HG02973 (cell line): ENCODE measurements around the gene ABCB8.
A peak's percentile ranks its signal among the peaks of the same experiment; 100 is the strongest.

ENCODE experiments used
- ATAC-seq: cut with Tn5 transposase; IDR thresholded peaks from one replicate; pipeline ENCODE4 v1.9.1; 2021; ENCODE audit warnings: moderate library complexity; ENCODE audit not compliant: unreplicated experiment

ABCB8 gene

GRCh38 chr7:151070574-151070960 is 42.3 kb downstream of the ABCB8 start:
- ATAC-seq, result no peak

DNA sequence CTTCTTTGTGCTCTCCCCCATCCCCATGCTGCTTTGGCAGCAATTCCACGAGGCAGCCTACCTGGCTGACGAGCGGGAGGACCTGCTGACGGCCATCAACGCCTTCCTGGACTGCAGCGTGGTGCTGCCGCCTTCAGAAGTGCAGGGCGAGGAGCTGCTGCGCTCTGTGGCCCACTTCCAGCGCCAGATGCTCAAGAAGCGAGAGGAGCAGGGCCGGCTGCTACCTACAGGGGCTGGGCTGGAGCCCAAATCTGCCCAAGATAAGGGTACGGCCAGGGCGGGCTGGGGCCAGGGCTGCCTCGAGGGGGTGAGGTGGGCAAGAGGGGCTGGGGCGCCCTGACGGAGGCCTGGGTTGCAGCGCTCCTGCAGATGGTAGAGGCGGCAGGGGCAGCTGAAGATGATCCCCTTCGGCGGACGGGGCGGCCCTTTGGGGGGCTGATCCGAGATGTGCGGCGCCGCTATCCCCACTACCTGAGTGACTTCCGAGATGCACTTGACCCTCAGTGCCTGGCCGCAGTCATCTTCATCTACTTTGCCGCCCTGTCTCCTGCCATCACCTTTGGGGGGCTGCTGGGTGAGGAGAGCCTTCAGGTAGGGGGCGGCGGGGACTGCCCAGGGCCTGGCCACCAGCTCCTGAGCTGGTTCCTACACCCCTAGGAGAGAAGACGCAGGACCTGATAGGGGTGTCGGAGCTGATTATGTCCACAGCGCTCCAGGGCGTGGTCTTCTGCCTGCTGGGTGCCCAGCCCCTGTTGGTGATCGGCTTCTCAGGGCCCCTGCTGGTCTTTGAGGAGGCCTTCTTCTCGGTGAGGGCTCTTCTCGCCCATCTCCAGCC is 43.0 kb downstream of the ABCB8 start:
- ATAC-seq, result no peak

GRCh38 chr7:151073990-151074389 is 45.7 kb downstream of the ABCB8 start:
- no peak for ATAC-seq

GRCh38 chr7:151074817-151075661 is 46.8 kb downstream of the ABCB8 start:
- no peak for ATAC-seq

GRCh38 chr7:151075662-151075971 is 47.4 kb downstream of the ABCB8 start:
- ATAC-seq, result no peak

GRCh38 chr7:151075978-151076426 is 47.8 kb downstream of the ABCB8 start:
- ATAC-seq, result no peak

DNA sequence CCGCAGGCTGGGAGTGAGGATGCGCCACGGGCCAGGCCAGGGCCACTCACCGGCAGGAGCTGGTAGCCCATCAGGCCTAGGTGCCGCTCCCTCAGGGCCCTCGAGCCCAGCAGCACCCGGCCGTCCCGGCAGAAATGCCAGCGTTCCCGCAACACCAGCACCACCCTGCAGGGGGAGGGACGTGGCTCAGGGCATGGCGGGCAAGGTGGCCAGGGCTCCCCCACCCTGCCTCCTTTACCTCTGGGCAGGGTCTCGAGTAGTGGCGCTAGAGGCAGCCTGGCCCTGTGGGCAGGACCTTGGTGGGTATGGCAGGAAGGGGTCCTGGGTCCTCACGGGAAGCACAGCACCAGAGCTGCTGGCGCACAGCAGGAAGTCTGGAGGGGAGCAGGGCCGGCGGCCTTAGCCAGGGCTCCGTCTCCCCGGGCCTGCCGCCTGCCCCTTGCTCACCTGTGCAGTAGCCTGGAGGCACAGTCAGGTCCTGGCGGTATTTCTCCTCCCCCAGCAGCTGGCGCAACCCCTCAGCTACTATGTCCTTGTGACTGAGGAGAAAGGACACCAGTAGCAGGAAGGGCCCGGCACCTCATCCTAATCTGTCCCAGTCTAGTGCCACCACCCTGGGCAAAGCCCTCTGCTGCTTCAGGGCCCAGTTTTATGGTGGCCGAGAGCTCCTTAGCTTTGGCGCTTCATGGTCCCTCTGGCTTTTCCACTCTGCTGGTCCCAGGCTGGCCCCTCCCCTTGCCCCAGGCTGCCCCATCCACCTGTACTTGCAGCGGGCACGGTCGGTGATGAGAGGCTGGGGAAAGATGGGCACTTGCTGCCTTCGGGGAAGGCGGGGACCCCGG is 48.8 kb downstream of the ABCB8 start:
- no peak for ATAC-seq

GRCh38 chr7:151077705-151078232 is 49.5 kb downstream of the ABCB8 start:
- ATAC-seq, result no peak

- no peak for ATAC-seq
These were observed 50.2 kb downstream of the ABCB8 start for GRCh38 chr7:151078233-151079040.

GRCh38 chr7:151079199-151079910 is 51.1 kb downstream of the ABCB8 start:
- no peak for ATAC-seq

DNA sequence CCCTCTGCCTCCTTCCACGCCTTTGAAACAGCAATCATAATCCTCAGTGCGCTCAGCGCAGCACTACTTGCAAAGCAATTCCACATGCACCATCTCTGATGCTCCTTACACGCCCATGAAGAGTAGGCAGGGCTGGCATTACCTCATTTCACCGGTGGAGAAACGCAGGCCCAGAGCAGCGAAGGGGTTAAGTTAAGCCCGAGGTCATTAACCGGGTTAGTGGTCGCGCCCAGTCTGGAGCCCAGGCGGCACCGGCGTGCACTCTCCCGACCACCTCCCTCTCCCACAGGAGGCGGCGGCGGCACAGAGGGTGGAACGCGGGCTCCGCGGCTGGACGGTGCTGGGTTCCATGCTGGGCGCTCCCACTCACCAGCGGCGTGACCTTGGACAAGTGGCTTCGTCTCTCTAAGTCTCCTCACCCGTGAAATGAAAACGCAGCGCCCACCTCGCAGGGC is 51.8 kb downstream of the ABCB8 start:
- ATAC-seq, result peak; percentile 2

DNA sequence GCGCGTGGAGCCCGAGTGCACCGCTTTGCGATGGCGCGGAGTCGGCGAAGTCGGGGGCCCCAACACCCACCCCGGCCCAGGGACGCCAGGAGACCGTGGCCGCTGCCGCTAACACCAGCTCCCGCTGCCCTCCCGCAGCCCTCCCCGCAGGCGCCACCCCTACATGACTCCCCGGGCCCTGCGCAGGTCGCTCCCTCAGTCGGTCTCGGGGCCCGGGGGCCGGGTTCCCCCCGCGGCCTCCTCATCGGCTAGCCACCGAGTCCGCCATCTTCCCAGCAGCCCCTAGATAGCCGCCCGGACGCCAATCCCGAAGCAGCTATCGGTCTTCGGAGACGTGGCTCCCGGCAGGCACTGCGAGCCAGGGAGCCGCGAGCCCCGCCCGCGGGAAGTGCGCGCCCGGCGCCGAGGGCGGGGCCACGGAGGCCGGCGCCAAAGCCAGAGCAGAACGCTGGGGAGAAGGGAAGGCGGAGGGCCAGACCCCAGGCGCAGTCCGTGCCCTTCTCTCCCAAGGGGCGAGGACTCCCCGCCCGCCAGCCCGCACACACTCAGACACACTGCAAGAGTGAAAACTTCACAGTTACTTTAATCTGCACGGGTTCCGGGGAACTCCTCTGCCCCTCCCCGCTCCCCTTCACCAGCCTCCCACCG is 52.4 kb downstream of the ABCB8 start, which contains the start of gene FASTK:
Gene FASTK (minus strand): TSS at position 288 of the 648 bp plus-strand sequence. CDS start 43 bp downstream, at position 245.
- ATAC-seq, result peak; percentile 74

- no peak for ATAC-seq
These were observed 53.2 kb downstream of the ABCB8 start for GRCh38 chr7:151081170-151082101.

DNA sequence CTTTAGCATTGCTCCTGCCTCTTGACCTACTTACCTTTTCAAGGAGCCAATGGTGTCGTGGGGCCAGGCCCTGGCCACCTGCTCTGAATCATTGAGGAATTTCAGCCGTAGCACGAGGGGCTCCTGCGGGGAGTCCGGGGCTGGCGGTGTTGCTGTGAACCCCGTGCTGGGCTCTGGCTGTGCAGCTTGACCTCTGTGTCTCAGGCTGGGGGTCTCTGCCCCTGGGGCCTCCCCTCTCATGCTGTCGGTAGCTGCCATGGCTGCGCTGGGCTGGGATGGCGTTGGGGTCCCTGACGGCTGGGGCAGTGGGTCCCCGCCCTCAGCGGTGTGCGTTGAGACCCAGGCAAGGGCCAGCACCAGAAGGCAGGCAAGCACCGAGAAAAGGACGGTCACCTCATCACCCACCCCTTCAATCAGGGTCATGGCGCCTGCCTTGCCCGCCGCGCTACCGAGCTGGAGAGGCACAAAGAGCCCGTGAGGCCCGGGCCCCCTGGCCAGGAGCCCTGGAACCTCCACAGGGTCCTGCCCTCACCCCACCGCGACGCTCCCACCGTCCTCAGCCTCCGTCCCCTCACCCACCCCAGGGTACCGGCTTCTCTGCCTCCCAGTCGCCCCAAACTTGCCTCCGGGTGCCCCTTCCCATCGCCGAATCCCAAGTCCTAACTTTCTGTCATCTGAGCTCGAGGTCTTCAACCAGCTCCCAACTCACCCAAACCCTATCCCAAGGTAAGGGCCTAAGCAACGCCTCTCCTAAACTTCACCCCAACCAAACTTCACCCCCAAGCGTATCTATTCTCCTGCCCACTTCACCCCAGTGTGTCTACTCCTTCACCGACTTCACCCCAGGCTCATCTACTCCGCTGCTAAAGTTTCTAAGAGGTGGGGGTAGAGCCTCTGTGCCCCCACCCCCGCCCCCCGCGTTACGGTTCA is 54.2 kb downstream of the ABCB8 start:
- no peak for ATAC-seq

- peak; percentile 41 for ATAC-seq
These were observed 55.0 kb downstream of the ABCB8 start, which contains the start of gene TMUB1 for GRCh38 chr7:151083071-151083823. Gene TMUB1, minus strand, starts transcription at chr7:151083493. Its CDS starts 930 bp downstream, at chr7:151082563.

- ATAC-seq, result no peak
These were observed 55.5 kb downstream of the ABCB8 start for GRCh38 chr7:151083824-151084160.
